ENCODE measurements around the gene EIF4A2. TPM values are rescaled to one million over a fixed set of nuclear protein-coding genes. Genes with fewer than 3 reads are reported as not detected.
A peak's percentile ranks its signal among the peaks of the same experiment; 100 is the strongest.

The EIF4A2 gene
- total RNA-seq, 1 experiment from 2014 or later = 202 TPM

DNA sequence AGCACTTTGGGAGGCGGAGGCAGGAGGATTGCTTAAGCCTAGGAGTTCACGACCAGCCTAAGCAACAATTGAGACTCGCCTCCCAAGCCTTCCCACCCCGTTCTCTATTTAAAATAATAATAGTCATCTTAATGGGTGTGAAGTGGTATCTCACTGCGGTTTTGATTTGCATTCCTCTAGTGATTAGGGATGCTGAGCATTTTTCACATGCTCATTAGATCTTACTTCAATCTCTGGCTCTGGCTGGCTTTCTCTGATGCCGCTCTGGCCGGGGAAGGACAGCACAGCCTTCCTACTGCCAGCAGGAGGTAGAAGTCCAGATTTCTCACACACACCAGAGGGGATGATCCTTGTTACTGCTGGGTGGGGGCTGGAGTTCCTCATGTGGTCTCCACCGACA, 7.4 kb upstream of the EIF4A2 start:
- CTCF ChIA-PET = interaction anchor here (1.1 kb wide), 1 partner anchor 161 kb away, joined by 7 read pairs; no protein-coding TSS in a partner anchor
- Mint-ChIP-seq H3K36me3 (ENCODE audit: insufficient read depth, unreplicated experiment) (no peaks in the 10 kb centered on the region), H3K27ac (ENCODE audit: low read depth, unreplicated experiment) (no peak overlapping the region), H3K4me1 (ENCODE audit: insufficient read depth, unreplicated experiment) (no peaks in the 10 kb centered on the region), H3K9me3 (ENCODE audit: unreplicated experiment) (no peaks in the 10 kb centered on the region), H3K27me3 (ENCODE audit: insufficient read depth, unreplicated experiment) (no peaks in the 10 kb centered on the region), H3K4me3 (ENCODE audit: unreplicated experiment) (no peak overlapping the region)
- BruUV-seq (replicated peaks) = no TSS peak
- TF ChIP-seq, protein P1, sequence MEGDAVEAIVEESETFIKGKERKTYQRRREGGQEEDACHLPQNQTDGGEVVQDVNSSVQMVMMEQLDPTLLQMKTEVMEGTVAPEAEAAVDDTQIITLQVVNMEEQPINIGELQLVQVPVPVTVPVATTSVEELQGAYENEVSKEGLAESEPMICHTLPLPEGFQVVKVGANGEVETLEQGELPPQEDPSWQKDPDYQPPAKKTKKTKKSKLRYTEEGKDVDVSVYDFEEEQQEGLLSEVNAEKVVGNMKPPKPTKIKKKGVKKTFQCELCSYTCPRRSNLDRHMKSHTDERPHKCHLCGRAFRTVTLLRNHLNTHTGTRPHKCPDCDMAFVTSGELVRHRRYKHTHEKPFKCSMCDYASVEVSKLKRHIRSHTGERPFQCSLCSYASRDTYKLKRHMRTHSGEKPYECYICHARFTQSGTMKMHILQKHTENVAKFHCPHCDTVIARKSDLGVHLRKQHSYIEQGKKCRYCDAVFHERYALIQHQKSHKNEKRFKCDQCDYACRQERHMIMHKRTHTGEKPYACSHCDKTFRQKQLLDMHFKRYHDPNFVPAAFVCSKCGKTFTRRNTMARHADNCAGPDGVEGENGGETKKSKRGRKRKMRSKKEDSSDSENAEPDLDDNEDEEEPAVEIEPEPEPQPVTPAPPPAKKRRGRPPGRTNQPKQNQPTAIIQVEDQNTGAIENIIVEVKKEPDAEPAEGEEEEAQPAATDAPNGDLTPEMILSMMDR (IDR thresholded peaks at IDR 0.05; ENCODE audit: unreplicated experiment) = no peak
- no peak for DNase-seq (ENCODE audit: unreplicated experiment)
- intact Hi-C loops (cut with micrococcal nuclease) = no loop called here
- POLR2A ChIA-PET = no interaction called here

DNA sequence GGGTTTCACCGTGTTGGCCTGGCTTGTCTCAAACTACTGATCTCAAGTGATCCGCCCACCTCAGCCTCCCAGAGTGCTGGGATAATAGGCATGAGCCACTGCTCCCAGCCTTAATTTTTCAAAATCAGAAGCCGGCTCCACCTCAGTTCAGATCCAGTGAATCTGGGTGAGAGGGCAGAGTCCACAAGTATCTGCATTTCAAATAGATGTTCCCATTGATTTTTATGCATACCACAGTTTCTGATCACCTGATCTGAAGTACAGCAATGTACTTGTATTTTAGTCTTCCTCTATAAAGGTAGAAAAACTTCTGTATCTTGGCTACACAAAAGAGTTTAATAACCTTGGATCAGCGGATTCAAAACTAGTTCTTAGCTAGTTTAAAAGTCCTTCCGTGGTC, 4.2 kb upstream of the EIF4A2 start:
- BruUV-seq (replicated peaks) = no TSS peak
- no peak for DNase-seq (ENCODE audit: unreplicated experiment)
- Mint-ChIP-seq H3K4me3 (ENCODE audit: unreplicated experiment) (no peak overlapping the region), H3K27ac (ENCODE audit: low read depth, unreplicated experiment) (no peak overlapping the region), H3K4me1 (ENCODE audit: insufficient read depth, unreplicated experiment) (no peaks in the 10 kb centered on the region), H3K9me3 (ENCODE audit: unreplicated experiment) (no peaks in the 10 kb centered on the region), H3K27me3 (ENCODE audit: insufficient read depth, unreplicated experiment) (no peaks in the 10 kb centered on the region), H3K36me3 (ENCODE audit: insufficient read depth, unreplicated experiment) (peaks cover 14% of the 10 kb centered on the region)
- POLR2A ChIA-PET = interaction anchor here (7.1 kb wide), 2 partner anchors 26 to 210 kb away, joined by 102 to 131 read pairs; partner anchors contain the start of genes DNAJB11, RFC4 and TBCCD1
- intact Hi-C loops (cut with micrococcal nuclease) = no loop called here
- TF ChIP-seq, protein P1 (IDR thresholded peaks at IDR 0.05; ENCODE audit: unreplicated experiment) = no peak
- CTCF ChIA-PET = no interaction called here

DNA sequence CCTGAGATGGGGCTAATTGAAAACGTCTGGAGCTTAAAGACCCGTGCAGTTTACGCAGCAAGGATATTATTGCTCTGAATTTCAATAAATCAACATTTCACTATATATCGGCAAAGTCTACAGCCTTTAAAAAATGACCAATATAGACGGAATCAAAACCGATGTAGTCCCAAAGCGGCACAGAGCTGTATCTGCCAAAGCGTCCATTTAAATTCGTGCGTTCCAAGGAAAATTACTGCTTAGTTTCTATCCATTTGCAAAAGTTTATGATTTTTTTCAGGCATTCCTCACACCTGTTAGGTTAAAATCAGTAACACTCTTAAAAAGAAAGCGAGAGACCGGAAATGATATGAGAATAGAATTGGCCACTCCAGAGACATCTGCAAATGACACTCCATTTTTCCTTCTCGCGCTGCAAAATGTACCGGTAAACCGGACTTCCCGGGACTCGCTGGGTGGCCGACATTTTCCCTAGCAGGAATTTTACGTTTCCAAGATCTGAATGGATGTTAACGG, 777 bp upstream of the EIF4A2 start:
- Mint-ChIP-seq H3K27me3 (ENCODE audit: insufficient read depth, unreplicated experiment) (no peaks in the 10 kb centered on the region), H3K27ac (ENCODE audit: low read depth, unreplicated experiment) (peak overlapping the region; percentile 99), H3K9me3 (ENCODE audit: unreplicated experiment) (no peaks in the 10 kb centered on the region), H3K4me3 (ENCODE audit: unreplicated experiment) (peak overlapping the region; percentile 93), H3K4me1 (ENCODE audit: insufficient read depth, unreplicated experiment) (peaks cover 15% of the 10 kb centered on the region), H3K36me3 (ENCODE audit: insufficient read depth, unreplicated experiment) (peaks cover 48% of the 10 kb centered on the region)
- CTCF ChIA-PET = interaction anchor here (4.4 kb wide), 1 partner anchor 167 kb away, joined by 37 read pairs; no protein-coding TSS in a partner anchor
- intact Hi-C loops (cut with micrococcal nuclease) = loop anchor here (1.0 kb wide), 2 partner anchors 29 to 165 kb away; no protein-coding TSS in a partner anchor
- POLR2A ChIA-PET = interaction anchor here (0.5 to 7.1 kb wide), 50 partner anchors 10 to 1221 kb away, joined by 3 to 182 read pairs (median 6); partner anchors contain the start of genes AHSG, DNAJB11, FETUB and RFC4
- TF ChIP-seq, protein P1 (IDR thresholded peaks at IDR 0.05; ENCODE audit: unreplicated experiment) = no peak
- TSS peak; percentile 91 for BruUV-seq (replicated peaks)
- no peak for DNase-seq (ENCODE audit: unreplicated experiment)

DNA sequence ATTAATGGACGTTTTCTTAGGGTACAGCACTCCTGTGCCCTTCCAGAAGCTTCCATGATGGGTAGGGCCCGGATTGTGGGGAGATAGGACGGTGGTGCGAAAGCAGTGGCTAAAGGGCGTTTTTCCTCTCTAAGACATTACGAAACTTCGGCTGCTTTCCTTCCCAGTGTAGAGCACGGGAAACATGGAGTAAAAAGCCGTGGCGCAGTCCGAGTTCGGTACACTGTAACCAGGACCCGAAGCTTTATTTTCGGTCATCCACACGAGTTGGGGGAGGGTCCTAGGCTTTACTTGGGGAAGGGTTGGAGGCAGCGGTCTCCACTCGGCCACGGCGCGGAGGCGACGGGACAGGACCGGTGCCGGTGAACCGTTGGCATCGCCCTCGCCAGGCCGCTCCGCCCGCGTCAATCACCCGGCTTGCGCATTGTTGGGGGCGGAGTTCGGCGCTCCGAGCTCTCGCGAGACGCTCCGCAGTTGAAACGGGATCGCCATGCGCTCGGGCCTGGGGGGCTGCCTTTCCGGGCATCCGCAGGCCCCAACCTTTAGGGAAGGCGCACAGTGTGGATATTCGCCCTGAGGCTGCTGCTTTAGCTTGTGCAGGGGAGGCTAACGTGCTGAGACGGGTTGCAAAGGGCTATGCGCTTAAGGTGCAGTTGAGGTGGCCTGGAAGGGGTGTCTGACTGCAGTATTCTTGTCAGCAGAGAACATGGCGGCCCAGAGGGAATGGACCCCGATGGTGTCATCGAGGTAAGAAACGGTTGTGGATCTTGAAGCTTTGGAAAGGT, 546 bp downstream of the EIF4A2 start:
- Mint-ChIP-seq H3K36me3 (ENCODE audit: insufficient read depth, unreplicated experiment) (peaks cover 61% of the 10 kb centered on the region), H3K27ac (ENCODE audit: low read depth, unreplicated experiment) (peak overlapping the region; percentile 99), H3K27me3 (ENCODE audit: insufficient read depth, unreplicated experiment) (no peaks in the 10 kb centered on the region), H3K4me1 (ENCODE audit: insufficient read depth, unreplicated experiment) (peaks cover 27% of the 10 kb centered on the region), H3K9me3 (ENCODE audit: unreplicated experiment) (no peaks in the 10 kb centered on the region), H3K4me3 (ENCODE audit: unreplicated experiment) (peak overlapping the region; percentile 93)
- POLR2A ChIA-PET = interaction anchor here (0.5 to 7.1 kb wide), 57 partner anchors 8 to 1578 kb away, joined by 3 to 182 read pairs (median 5); partner anchors contain the start of genes AHSG, DNAJB11, FETUB and RFC4
- BruUV-seq (replicated peaks) = TSS peak; percentile 59
- DNase-seq (ENCODE audit: unreplicated experiment) = peak; percentile 75
- intact Hi-C loops (cut with micrococcal nuclease) = loop anchor here (1.0 to 2.0 kb wide), 4 partner anchors 23 to 167 kb away; partner anchors contain the start of gene RFC4
- TF ChIP-seq, protein P1 (IDR thresholded peaks at IDR 0.05; ENCODE audit: unreplicated experiment) = no peak
- CTCF ChIA-PET = interaction anchor here (0.8 to 4.4 kb wide), 4 partner anchors 38 to 168 kb away, joined by 3 to 37 read pairs (median 4); no protein-coding TSS in a partner anchor
